GM23338 (cell line): ENCODE data around the gene ARHGEF25. TPM values are rescaled to one million over a fixed set of nuclear protein-coding genes. Genes with fewer than 3 reads are reported as not detected.

Experiments
- ATAC-seq: fragments of 200-7000 bp; cut with Tn5 transposase; 3 replicates; pipeline ENCODE4 v1.9.1; 2020
- DNase-seq: peaks from one replicate; pipeline ENCODE4 v3.0.0-alpha.2; 2015; ENCODE audit warnings: low spot score
- H2AFZ ChIP-seq: fragments of 200-600 bp; sonication (generic); 2 replicates; pipeline ENCODE4 v1.8.0; 2016; ENCODE audit warnings: antibody characterized with exemption, mild to moderate bottlenecking, moderate library complexity
- H3F3A ChIP-seq: fragments of 200-600 bp; sonication (generic); replicated peaks from 2 replicates; pipeline ENCODE4 v1.8.0; 2017; ENCODE audit warnings: antibody characterized with exemption, mixed run types, low read depth
- H3K27ac ChIP-seq: fragments of 200-600 bp; sonication (generic); 2 replicates; pipeline ENCODE4 v1.6.1; 2016; ENCODE audit warnings: low read depth
- H3K27me3 ChIP-seq: fragments of 200-600 bp; sonication (generic); 2 replicates; pipeline ENCODE4 v1.8.0; 2016; ENCODE audit warnings: mild to moderate bottlenecking, mixed run types, moderate library complexity; ENCODE audit not compliant: insufficient read depth
- H3K36me3 ChIP-seq: fragments of 200-600 bp; sonication (generic); 2 replicates; pipeline ENCODE4 v1.8.0; 2016; ENCODE audit warnings: mild to moderate bottlenecking; ENCODE audit not compliant: insufficient read depth
- H3K4me1 ChIP-seq: fragments of 200-600 bp; sonication (generic); 2 replicates; pipeline ENCODE4 v1.8.0; 2016; ENCODE audit warnings: mild to moderate bottlenecking, moderate library complexity; ENCODE audit not compliant: insufficient read depth
- H3K4me2 ChIP-seq: fragments of 200-600 bp; sonication (generic); 2 replicates; pipeline ENCODE4 v1.7.1; 2017; ENCODE audit warnings: mixed run types
- H3K4me3 ChIP-seq: fragments of 200-600 bp; sonication (generic); 2 replicates; pipeline ENCODE4 v1.6.1; 2016; ENCODE audit warnings: mixed run types
- H3K79me2 ChIP-seq: fragments of 200-600 bp; sonication (generic); replicated peaks from 2 replicates; pipeline ENCODE4 v1.8.0; 2017; ENCODE audit warnings: mild to moderate bottlenecking; ENCODE audit not compliant: insufficient read depth
- H3K9me2 ChIP-seq: fragments of 200-600 bp; sonication (generic); 2 replicates; pipeline ENCODE4 v1.8.0; 2017; ENCODE audit not compliant: insufficient read depth
- H4K20me1 ChIP-seq: fragments of 200-600 bp; sonication (generic); replicated peaks from 2 replicates; pipeline ENCODE4 v1.8.0; 2017; ENCODE audit warnings: mild to moderate bottlenecking; ENCODE audit not compliant: insufficient read depth
- H3K27ac Mint-ChIP-seq: 2 replicates; pipeline ENCODE4 v1.8.0; 2020; ENCODE audit warnings: inconsistent platforms, mild to moderate bottlenecking, moderate library complexity, mixed read lengths
- H3K27me3 Mint-ChIP-seq: 3 replicates; pipeline ENCODE4 v1.8.0; 2022; ENCODE audit warnings: low read depth, mild to moderate bottlenecking, moderate library complexity, mixed read lengths, inconsistent platforms; ENCODE audit not compliant: insufficient read depth, poor library complexity
- H3K36me3 Mint-ChIP-seq: 3 replicates; pipeline ENCODE4 v1.8.0; 2021; ENCODE audit warnings: low read depth, mild to moderate bottlenecking, inconsistent platforms, moderate library complexity, mixed read lengths
- H3K4me1 Mint-ChIP-seq: 3 replicates; pipeline ENCODE4 v1.8.0; 2020; ENCODE audit warnings: mild to moderate bottlenecking, inconsistent platforms, mixed read lengths
- H3K4me3 Mint-ChIP-seq: 3 replicates; pipeline ENCODE4 v1.8.0; 2021; ENCODE audit warnings: moderate library complexity, mild to moderate bottlenecking, inconsistent platforms, mixed read lengths
- H3K9me3 Mint-ChIP-seq: 3 replicates; pipeline ENCODE4 v1.8.0; 2020; ENCODE audit warnings: moderate library complexity, mild to moderate bottlenecking, inconsistent platforms, mixed read lengths
- CREB1 ChIP-seq: fragments of 250-450 bp; sonication (Bioruptor Pico); IDR thresholded peaks from 2 replicates; pipeline ENCODE4 v1.5.0; 2020; ENCODE audit warnings: low read depth, mild to moderate bottlenecking, moderate library complexity
- CTCF ChIP-seq, 2 experiments: fragments of 200-600 bp in 1 of 2; sonication (generic) in 1 of 2; conservative IDR thresholded peaks; 2 replicates each; pipeline versions ENCODE4 v1.5.1 to v1.6.1; 2016 to 2017; ENCODE audit warnings: antibody characterized with exemption in 2 of 2, low read depth in 2 of 2, mild to moderate bottlenecking in 2 of 2, moderate library complexity in 1 of 2
- ETS1 ChIP-seq: IDR thresholded peaks from 2 replicates; pipeline ENCODE4 v1.6.1; 2016; ENCODE audit warnings: antibody characterized with exemption
- EZH2 ChIP-seq: fragments of 200-600 bp; sonication (generic); IDR thresholded peaks from one replicate; pipeline ENCODE4 v1.8.0; 2017; ENCODE audit warnings: antibody characterized with exemption, mild to moderate bottlenecking, low read depth; ENCODE audit not compliant: unreplicated experiment
- EZH2phosphoT487 ChIP-seq: fragments of 200-600 bp; sonication (generic); IDR thresholded peaks from one replicate; pipeline ENCODE4 v1.8.1; 2018; ENCODE audit warnings: antibody characterized with exemption; ENCODE audit not compliant: unreplicated experiment
- NANOG ChIP-seq: IDR thresholded peaks from 2 replicates; pipeline ENCODE4 v1.6.1; 2016; ENCODE audit warnings: antibody characterized with exemption, borderline replicate concordance
- POLR2AphosphoS5 ChIP-seq: IDR thresholded peaks from 2 replicates; pipeline ENCODE4 v1.6.1; 2016; ENCODE audit warnings: antibody characterized with exemption, low read depth
- REST ChIP-seq: IDR thresholded peaks from one replicate; pipeline ENCODE4 v1.6.1; 2018; ENCODE audit warnings: antibody characterized with exemption; ENCODE audit not compliant: unreplicated experiment
- STAT1 ChIP-seq: IDR thresholded peaks from one replicate; pipeline ENCODE4 v1.6.1; 2016; ENCODE audit warnings: antibody characterized with exemption; ENCODE audit not compliant: unreplicated experiment
- ZNF114 ChIP-seq: fragments of 250-450 bp; sonication (Bioruptor Pico); IDR thresholded peaks from 2 replicates; pipeline ENCODE4 v1.5.0; 2020; ENCODE audit warnings: mild to moderate bottlenecking, moderate library complexity
- ZNF331 ChIP-seq: fragments of 250-450 bp; sonication (Bioruptor Pico); IDR thresholded peaks from 2 replicates; pipeline ENCODE4 v1.5.0; 2020; ENCODE audit warnings: low read depth, mild to moderate bottlenecking, moderate library complexity
- long read RNA-seq: library from polyadenylated mRNA; unstranded; transcript quantifications from one replicate; pipeline ENCODE4 v2.0.0, GENCODE V29; 2020; ENCODE audit not compliant: unreplicated experiment
- polyA plus RNA-seq: library from polyadenylated mRNA; unstranded; fragments of >200 nt; fragmentation: Nextera tagmentation; extraction: Ambion mirVana; gene quantifications from 2 replicates; pipeline ENCODE4 v1.2.1, GENCODE V29; 2016
- total RNA-seq: library from RNA; depleted of rRNA; stranded (reverse); fragments of >200 nt; shearing (Covaris generic); gene quantifications from 2 replicates; pipeline ENCODE4 v1.2.3, GENCODE V29; 2014; rRNA removed

ARHGEF25 gene
- total RNA-seq (9.9 and 10.2 TPM in 2 replicates), polyA plus RNA-seq (0.53 TPM in 1 of 2 replicates, not detected in the other)
- long read RNA-seq = 0 reads

GRCh38 chr12:57611108-57611826, at the start of gene ARHGEF25:
Gene ARHGEF25 (plus strand): TSS chr12:57611435. CDS start chr12:57611895, 460 bp downstream.
- H4K20me1 ChIP-seq = no peaks in the 10 kb centered on the region; the same call in 1 of the 2 replicates
- peak within 1 kb of the TSS; percentile 86 for H3K4me3 ChIP-seq
- peak; percentile 72 for ATAC-seq
- peaks cover 4% of the 10 kb centered on the region; the same call in 1 of the 2 replicates for H3K36me3 ChIP-seq
- H3K4me1 Mint-ChIP-seq = peaks cover 44% of the 10 kb centered on the region
- H3K9me3 Mint-ChIP-seq = no peaks in the 10 kb centered on the region
- peak; percentile 52 for TF ChIP-seq POLR2AphosphoS5
- TF ChIP-seq STAT1 = no peak
- peak; percentile 56 for TF ChIP-seq EZH2
- no peak for TF ChIP-seq EZH2phosphoT487
- no peak for TF ChIP-seq NANOG
- H3K27me3 Mint-ChIP-seq = peaks cover 60% of the 10 kb centered on the region
- peak; percentile 81 for DNase-seq
- H3K27ac ChIP-seq = no peak within 1 kb of the TSS
- H3K27me3 ChIP-seq = peaks cover 66% of the 10 kb centered on the region
- H3K9me2 ChIP-seq = no peaks in the 10 kb centered on the region
- peaks cover 29% of the 10 kb centered on the region for H3K36me3 Mint-ChIP-seq
- H3K79me2 ChIP-seq = peaks cover under 1% of the 10 kb centered on the region; the same call in 1 of the 2 replicates
- H3K4me2 ChIP-seq = peak within 1 kb of the TSS; percentile 97
- H3K27ac Mint-ChIP-seq = no peak within 1 kb of the TSS
- peak within 1 kb of the TSS; percentile 97 for H2AFZ ChIP-seq
- peaks cover 6% of the 10 kb centered on the region; the same call in 1 of the 2 replicates for H3F3A ChIP-seq
- H3K4me3 Mint-ChIP-seq = peak within 1 kb of the TSS; percentile 88
- H3K4me1 ChIP-seq = peaks cover 29% of the 10 kb centered on the region

DNA sequence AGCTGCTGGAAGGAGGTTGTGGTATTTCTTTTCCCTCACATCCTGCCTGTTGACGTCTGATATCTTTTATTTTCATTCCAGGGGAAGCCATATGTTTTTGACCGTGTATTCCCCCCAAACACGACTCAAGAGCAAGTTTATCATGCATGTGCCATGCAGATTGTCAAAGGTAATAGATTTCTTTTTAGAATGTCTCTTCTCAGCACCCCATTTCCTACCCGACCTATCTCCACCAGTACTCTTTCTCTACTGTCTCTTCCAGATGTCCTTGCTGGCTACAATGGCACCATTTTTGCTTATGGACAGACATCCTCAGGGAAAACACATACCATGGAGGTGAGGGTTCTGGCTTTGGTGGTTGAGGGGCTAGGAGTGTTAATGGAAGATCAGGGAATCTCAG, 47.9 kb upstream of the ARHGEF25 start:
- no peaks in the 10 kb centered on the region; the same call in 1 of the 2 replicates for H3K36me3 ChIP-seq
- H3K27ac Mint-ChIP-seq = no peak overlapping the region

More for the DNA sequence above, 47.9 kb upstream of the ARHGEF25 start:
- Histone ChIP-seq H3K9me2 (no peaks in the 10 kb centered on the region), H3K27me3 (no peaks in the 10 kb centered on the region), H2AFZ (no peak overlapping the region), H3K4me1 (no peaks in the 10 kb centered on the region), H3K4me2 (no peak overlapping the region), H3F3A (no peaks in the 10 kb centered on the region), H3K4me3 (no peak overlapping the region), H3K27ac (no peak overlapping the region), H3K79me2 (peaks cover 15% of the 10 kb centered on the region; the same call in 1 of the 2 replicates), H4K20me1 (no peaks in the 10 kb centered on the region; the same call in 1 of the 2 replicates)
- H3K36me3 Mint-ChIP-seq = peaks cover 18% of the 10 kb centered on the region; the same call in 2 of the 3 replicates
- no peak overlapping the region for H3K4me3 Mint-ChIP-seq
- ATAC-seq (no peak), DNase-seq (no peak)
- H3K27me3 Mint-ChIP-seq = no peaks in the 10 kb centered on the region
- no peaks in the 10 kb centered on the region for H3K4me1 Mint-ChIP-seq
- no peaks in the 10 kb centered on the region for H3K9me3 Mint-ChIP-seq
- TF ChIP-seq ETS1 (no peak), STAT1 (no peak), POLR2AphosphoS5 (no peak), ZNF331 (CRISPR knock-in tag) (no peak), CTCF (conservative IDR thresholded peaks at IDR 0.05; ENCODE audit: low read depth in 2 of 2) (no peak), CREB1 (no peak), REST (no peak), ZNF114 (no peak)
